ENCODE measurements around the gene KIF23.

The KIF23 gene

DNA sequence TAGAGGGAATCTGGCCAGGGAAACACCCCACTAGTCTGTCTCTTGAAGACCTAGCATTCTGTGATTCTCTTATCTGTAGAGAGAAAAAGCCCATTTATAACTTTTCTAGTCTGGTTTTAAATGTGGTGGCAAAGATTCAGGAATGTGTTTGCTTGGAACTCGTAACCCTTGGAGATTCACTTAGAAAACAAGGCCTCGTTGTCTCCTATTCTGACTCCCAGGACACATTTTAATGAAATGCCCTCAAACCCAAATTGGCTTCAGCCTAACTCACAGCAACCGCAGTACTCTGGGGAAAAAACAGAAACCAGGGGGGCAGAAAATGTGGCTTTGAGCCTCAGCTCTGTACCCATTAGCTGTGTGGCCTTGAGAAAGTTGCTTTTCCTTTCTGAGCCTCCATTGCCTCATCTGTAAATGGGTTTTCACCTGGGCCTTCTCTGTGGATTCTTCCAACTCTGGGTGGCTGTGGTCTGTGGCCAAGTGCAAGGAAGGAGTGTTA is 75.0 kb downstream of the KIF23 start:
- no peak for DNase-seq (ENCODE audit: low read depth in 2 of 3, low spot score in 1 of 3)

- no peak for DNase-seq (ENCODE audit: low read depth in 2 of 3, low spot score in 1 of 3)
These were observed 76.3 kb downstream of the KIF23 start for GRCh38 chr15:69490356-69491037.

- no peak for DNase-seq (ENCODE audit: low read depth in 2 of 3, low spot score in 1 of 3)
These were observed 76.9 kb downstream of the KIF23 start for GRCh38 chr15:69491038-69491505.

DNA sequence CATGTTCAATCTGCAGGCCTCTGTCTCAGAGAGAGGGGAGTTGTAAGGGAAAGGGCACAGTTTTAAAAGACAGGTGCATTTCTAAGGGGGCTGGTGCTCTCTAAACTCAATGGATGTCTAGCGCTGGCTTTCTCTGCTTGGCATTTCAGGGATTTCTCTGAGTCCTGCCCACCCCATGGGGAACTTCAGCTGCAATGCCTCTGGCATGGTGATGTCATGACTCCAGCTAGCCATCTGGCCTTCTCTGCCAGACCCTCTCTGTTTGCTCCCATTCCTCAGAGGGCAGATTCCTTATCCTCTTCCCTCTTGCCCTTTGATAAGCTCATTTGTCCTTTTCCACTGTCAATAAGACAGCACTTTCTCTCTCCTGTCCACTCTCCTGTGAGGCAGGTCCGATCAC is 79.3 kb downstream of the KIF23 start:
- no peak for DNase-seq (ENCODE audit: low read depth in 2 of 3, low spot score in 1 of 3)

DNA sequence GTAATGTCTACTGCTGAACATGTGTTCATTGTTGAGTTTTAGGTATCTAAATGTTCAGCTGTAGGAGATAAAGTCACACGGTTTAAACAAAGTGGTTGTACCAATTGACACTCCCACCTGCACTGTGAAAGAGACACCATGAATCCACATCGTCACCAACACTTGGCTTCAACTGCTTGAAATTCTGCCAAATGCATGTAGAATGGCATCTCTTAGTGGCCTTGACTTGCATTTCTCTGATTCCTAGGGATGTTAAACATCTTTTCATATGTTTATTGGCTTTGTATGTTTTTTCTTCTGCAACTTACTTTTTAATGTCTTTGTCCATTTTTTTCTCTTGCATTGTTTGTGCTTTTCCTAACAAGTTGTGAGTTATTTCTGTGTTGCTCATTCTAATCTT is 81.9 kb downstream of the KIF23 start:
- DNase-seq (ENCODE audit: low read depth in 2 of 3, low spot score in 1 of 3): no peak

GRCh38 chr15:69497076-69497475 is 82.9 kb downstream of the KIF23 start:
- no peak for DNase-seq (ENCODE audit: low read depth in 2 of 3, low spot score in 1 of 3)

GRCh38 chr15:69497667-69498066 is 83.5 kb downstream of the KIF23 start:
- DNase-seq (ENCODE audit: low read depth in 2 of 3, low spot score in 1 of 3): no peak
